Left ventricle myocardium inferior (tissue), 1 donor: ENCODE data around the gene LCE1D. TPM values are rescaled to one million over a fixed set of nuclear protein-coding genes. Genes with fewer than 3 reads are reported as not detected.

Experiments
- DNase-seq: peaks from one replicate; pipeline ENCODE4 v3.0.0-alpha.2; 2020
- H3K27ac ChIP-seq: fragments of 200-600 bp; replicated peaks from 2 replicates; pipeline ENCODE4 v1.8.0; 2021
- H3K27me3 ChIP-seq: fragments of 200-600 bp; 2 replicates; pipeline ENCODE4 v1.8.0; 2021; ENCODE audit warnings: low read depth
- H3K36me3 ChIP-seq: fragments of 200-600 bp; 2 replicates; pipeline ENCODE4 v1.8.0; 2021
- H3K4me1 ChIP-seq: fragments of 200-600 bp; 2 replicates; pipeline ENCODE4 v1.8.0; 2021
- H3K4me3 ChIP-seq: fragments of 200-600 bp; 2 replicates; pipeline ENCODE4 v1.8.0; 2021; ENCODE audit warnings: mild to moderate bottlenecking, moderate library complexity
- H3K9me3 ChIP-seq: fragments of 200-600 bp; replicated peaks from 2 replicates; pipeline ENCODE4 v1.8.0; 2021
- intact Hi-C: fragments of 100-400 bp; cut with micrococcal nuclease; formaldehyde crosslinking; loops from one replicate; pipeline ENCODE4 v1.11.0; 2022
- total RNA-seq: library from RNA; stranded (reverse); fragmentation: NEBNext Ultra II Directional; extraction: Animal tissue kit (Norgen Biotek cat#: 25700); gene quantifications from one replicate; pipeline ENCODE4 v1.2.1, GENCODE V29; 2021
- TF ChIP-seq, protein P1 (sequence below): fragments of 200-600 bp; IDR thresholded peaks from 2 replicates; pipeline ENCODE4 v1.8.0; 2021; ENCODE audit warnings: antibody characterized with exemption, mild to moderate bottlenecking, borderline replicate concordance
- donor health status: DM: no; HTN: yes; CAD: no; lungs with severe emphysema.

Gene LCE1D
- total RNA-seq, 1 donor from 2014 or later, result not detected

DNA sequence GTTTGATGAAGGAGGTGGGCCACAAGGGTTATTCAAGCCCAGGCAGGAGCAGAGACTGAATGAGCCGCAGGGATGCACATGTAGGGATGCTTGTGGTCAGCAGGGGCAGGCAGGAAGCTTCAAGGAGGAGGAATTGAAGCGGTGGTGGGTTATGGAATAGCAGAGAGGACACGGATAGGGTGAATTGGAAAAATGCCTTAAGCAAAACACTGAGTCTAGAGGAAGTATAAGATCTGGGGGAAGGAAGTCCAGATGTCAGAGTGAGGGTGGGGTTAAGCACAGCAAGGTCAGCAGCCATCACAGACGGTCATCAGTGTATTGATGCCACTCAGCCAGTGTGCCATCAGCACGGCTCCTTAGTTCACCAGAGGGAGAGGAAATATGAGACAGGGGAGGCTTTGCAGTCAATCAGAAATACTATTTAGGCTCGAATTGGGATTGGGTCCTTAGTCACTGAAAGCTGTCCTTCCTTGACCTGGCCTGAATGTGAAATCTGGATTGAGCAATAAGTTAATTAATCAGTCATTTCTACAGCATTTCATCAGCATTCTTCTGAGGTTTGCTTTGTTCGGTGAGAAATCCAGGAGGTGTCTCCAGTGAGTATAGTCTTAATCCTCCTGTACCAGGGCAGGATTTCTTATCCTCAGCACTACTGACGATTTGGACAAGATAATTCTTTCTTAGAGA, 27.5 kb upstream of the LCE1D start:
- intact Hi-C loops, result no loop called here
- DNase-seq, result no peak
- no peak overlapping the region for H3K4me3 ChIP-seq
- TF ChIP-seq, protein P1, sequence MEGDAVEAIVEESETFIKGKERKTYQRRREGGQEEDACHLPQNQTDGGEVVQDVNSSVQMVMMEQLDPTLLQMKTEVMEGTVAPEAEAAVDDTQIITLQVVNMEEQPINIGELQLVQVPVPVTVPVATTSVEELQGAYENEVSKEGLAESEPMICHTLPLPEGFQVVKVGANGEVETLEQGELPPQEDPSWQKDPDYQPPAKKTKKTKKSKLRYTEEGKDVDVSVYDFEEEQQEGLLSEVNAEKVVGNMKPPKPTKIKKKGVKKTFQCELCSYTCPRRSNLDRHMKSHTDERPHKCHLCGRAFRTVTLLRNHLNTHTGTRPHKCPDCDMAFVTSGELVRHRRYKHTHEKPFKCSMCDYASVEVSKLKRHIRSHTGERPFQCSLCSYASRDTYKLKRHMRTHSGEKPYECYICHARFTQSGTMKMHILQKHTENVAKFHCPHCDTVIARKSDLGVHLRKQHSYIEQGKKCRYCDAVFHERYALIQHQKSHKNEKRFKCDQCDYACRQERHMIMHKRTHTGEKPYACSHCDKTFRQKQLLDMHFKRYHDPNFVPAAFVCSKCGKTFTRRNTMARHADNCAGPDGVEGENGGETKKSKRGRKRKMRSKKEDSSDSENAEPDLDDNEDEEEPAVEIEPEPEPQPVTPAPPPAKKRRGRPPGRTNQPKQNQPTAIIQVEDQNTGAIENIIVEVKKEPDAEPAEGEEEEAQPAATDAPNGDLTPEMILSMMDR, result no peak
- H3K4me1 ChIP-seq, result no peaks in the 10 kb centered on the region
- no peaks in the 10 kb centered on the region for H3K36me3 ChIP-seq
- no peaks in the 10 kb centered on the region for H3K9me3 ChIP-seq
- H3K27me3 ChIP-seq, result peaks cover 17% of the 10 kb centered on the region
- H3K27ac ChIP-seq, result no peak overlapping the region

DNA sequence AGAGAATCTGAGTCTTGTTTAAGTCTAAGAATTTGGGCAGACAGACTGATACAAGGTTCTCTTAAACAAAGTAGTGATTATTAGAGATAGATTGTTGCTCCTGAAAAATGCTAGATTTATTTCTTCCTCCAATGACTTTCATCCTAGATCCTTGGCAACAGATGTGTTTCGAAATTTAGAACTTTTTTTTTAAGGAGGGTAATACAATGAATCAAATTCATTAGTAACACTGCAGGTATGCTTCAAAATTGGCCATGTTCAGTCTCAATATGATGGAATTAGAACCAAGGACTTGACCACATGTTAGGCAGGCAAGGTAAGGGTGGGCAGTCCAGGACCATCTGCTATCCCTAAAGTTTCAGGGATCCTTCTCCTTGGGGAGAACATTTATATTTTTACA, 26.1 kb upstream of the LCE1D start:
- DNase-seq, result no peak
- H3K4me1 ChIP-seq, result no peaks in the 10 kb centered on the region
- peaks cover 12% of the 10 kb centered on the region for H3K27me3 ChIP-seq
- no peak overlapping the region for H3K4me3 ChIP-seq
- TF ChIP-seq, protein P1, result no peak
- H3K27ac ChIP-seq, result no peak overlapping the region
- intact Hi-C loops, result no loop called here
- no peaks in the 10 kb centered on the region for H3K36me3 ChIP-seq
- peaks cover under 1% of the 10 kb centered on the region for H3K9me3 ChIP-seq

DNA sequence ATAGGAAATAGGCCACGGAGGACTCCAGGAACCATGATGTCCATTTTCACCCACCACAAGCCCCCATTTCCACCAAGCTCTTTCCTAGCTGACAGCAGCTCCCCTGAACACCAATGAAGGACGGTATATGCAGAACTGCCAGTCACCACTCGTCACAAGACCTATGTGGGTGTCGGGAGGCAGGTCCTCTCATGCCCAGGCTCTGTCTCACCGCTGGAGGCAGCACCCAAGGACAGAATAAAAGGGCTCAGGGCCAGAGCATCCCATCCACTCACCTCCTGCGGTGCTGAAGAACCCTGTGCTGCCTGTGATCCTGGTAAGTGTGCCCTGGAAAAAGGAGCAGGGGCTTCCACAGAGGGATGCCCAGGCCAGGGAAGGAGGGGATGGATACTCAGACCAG, 21.6 kb upstream of the LCE1D start, which contains the start of gene LCE1F:
Gene LCE1F, plus strand, starts transcription at position 266 of the 400 bp plus-strand sequence. CDS start 1,232 bp downstream, outside the sequence.
- intact Hi-C loops, result no loop called here

DNA sequence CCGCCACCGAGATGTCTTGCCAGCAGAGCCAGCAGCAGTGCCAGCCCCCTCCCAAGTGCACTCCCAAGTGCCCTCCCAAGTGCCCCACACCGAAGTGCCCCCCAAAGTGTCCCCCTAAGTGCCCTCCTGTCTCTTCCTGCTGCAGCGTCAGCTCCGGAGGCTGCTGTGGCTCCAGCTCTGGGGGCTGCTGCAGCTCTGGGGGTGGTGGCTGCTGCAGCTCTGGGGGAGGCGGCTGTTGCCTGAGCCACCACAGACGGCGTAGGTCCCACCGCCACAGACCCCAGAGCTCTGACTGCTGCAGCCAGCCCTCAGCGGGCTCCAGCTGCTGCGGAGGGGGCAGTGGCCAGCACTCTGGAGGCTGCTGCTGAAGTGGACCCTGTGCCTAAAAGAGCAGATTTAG, 20.2 kb upstream of the LCE1D start:
- DNase-seq, result no peak
- peaks cover 3% of the 10 kb centered on the region for H3K9me3 ChIP-seq
- H3K27ac ChIP-seq, result no peak overlapping the region
- intact Hi-C loops, result no loop called here
- no peak overlapping the region for H3K4me3 ChIP-seq
- H3K27me3 ChIP-seq, result peaks cover 10% of the 10 kb centered on the region
- TF ChIP-seq, protein P1, result no peak
- H3K4me1 ChIP-seq, result no peaks in the 10 kb centered on the region
- H3K36me3 ChIP-seq, result no peaks in the 10 kb centered on the region

More for the DNA sequence above, 21.6 kb upstream of the LCE1D start, which contains the start of gene LCE1F:
- peaks cover 9% of the 10 kb centered on the region for H3K27me3 ChIP-seq
- TF ChIP-seq, protein P1, result no peak
- no peak for DNase-seq
- H3K4me3 ChIP-seq, result no peak within 1 kb of the TSS
- H3K36me3 ChIP-seq, result no peaks in the 10 kb centered on the region
- no peak within 1 kb of the TSS for H3K27ac ChIP-seq
- no peaks in the 10 kb centered on the region for H3K4me1 ChIP-seq
- H3K9me3 ChIP-seq, result peaks cover 3% of the 10 kb centered on the region

DNA sequence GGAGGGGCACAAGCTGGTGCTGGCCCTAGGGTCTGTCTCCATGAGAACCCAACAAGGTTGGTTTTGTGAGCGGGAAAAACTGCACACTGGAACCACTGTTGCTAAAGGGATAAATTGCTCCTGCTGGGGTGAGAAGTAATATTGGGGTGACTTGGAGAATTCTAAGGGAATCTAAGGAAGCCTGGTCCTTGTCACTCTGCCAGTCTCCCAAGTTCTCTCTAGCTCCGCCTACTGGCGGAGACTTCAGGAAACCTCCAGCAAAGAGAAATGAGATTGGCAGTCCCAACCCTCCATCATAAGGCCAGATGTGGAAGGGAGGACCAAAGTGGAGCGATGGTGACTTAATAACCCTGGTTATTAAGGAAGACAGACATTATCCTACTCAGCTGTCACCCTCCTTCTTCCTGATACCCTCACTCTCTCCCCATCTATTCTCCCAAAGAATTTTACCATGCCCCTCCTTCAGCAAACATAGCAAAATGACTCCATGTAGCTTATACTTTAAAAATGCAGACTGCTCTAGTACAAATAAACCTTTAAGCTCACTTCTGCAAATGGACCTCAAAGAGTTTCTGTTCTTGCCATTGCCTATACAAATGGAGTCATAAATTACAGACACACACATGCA, 18.9 kb upstream of the LCE1D start:
- TF ChIP-seq, protein P1, result no peak
- no peak for DNase-seq
- H3K9me3 ChIP-seq, result peaks cover 3% of the 10 kb centered on the region

More for the DNA sequence above, 18.9 kb upstream of the LCE1D start:
- Histone ChIP-seq H3K36me3 (no peaks in the 10 kb centered on the region), H3K27ac (no peak overlapping the region), H3K27me3 (peaks cover 22% of the 10 kb centered on the region), H3K4me3 (no peak overlapping the region), H3K4me1 (no peaks in the 10 kb centered on the region)
- intact Hi-C loops, result no loop called here
